ENCODE results near the gene ACTR3.

DNA sequence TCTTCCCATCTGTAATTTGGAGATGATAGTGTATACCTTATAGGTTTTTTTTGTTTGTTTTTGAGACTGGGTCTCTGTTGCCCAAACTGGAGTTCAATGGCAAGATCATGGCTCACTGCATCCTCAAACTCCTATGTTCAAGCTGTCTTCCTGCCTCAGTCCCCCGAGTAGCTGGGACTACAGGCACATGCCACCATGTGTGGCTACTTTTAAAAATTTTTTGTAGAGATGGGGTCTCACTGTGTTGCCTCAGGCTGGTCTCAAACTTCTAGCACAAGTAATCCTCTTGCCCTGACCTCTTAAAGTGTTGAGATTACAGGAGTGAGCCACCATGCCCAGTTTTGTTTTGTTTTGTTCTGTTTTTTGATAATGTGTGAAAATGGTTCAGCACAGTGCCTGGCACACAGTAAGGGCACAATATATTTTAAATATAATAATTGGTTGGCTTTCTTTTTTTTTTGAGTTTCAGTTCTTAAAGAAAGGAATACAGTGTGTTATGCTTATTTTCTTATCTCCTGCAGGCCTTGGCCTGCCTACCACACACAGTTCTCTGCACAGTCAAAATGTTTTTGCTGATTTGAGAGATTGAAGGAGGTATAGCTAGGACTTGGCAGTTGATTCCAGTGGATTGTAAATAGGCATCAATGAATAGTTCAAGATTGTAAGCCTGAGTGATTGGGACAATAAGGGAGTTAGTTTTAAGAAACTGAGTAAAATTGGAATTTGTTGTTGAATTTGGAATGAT, 6.1 kb downstream of the ACTR3 start:
- TF ChIP-seq, protein P1, sequence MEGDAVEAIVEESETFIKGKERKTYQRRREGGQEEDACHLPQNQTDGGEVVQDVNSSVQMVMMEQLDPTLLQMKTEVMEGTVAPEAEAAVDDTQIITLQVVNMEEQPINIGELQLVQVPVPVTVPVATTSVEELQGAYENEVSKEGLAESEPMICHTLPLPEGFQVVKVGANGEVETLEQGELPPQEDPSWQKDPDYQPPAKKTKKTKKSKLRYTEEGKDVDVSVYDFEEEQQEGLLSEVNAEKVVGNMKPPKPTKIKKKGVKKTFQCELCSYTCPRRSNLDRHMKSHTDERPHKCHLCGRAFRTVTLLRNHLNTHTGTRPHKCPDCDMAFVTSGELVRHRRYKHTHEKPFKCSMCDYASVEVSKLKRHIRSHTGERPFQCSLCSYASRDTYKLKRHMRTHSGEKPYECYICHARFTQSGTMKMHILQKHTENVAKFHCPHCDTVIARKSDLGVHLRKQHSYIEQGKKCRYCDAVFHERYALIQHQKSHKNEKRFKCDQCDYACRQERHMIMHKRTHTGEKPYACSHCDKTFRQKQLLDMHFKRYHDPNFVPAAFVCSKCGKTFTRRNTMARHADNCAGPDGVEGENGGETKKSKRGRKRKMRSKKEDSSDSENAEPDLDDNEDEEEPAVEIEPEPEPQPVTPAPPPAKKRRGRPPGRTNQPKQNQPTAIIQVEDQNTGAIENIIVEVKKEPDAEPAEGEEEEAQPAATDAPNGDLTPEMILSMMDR (IDR thresholded peaks at IDR 0.05; ENCODE audit: low read depth, low read length, missing input control), result no peak
- TF ChIP-seq SP1 (IDR thresholded peaks at IDR 0.05) (no peak), YY1 (IDR thresholded peaks at IDR 0.05) (no peak), RAD21 (IDR thresholded peaks at IDR 0.05) (no peak), GABPA (IDR thresholded peaks at IDR 0.05 in 1 of 2, conservative IDR thresholded peaks at IDR 0.05 in 1 of 2) (no peak), TAF1 (conservative IDR thresholded peaks at IDR 0.05) (no peak)
- TF ChIP-seq, protein P2, sequence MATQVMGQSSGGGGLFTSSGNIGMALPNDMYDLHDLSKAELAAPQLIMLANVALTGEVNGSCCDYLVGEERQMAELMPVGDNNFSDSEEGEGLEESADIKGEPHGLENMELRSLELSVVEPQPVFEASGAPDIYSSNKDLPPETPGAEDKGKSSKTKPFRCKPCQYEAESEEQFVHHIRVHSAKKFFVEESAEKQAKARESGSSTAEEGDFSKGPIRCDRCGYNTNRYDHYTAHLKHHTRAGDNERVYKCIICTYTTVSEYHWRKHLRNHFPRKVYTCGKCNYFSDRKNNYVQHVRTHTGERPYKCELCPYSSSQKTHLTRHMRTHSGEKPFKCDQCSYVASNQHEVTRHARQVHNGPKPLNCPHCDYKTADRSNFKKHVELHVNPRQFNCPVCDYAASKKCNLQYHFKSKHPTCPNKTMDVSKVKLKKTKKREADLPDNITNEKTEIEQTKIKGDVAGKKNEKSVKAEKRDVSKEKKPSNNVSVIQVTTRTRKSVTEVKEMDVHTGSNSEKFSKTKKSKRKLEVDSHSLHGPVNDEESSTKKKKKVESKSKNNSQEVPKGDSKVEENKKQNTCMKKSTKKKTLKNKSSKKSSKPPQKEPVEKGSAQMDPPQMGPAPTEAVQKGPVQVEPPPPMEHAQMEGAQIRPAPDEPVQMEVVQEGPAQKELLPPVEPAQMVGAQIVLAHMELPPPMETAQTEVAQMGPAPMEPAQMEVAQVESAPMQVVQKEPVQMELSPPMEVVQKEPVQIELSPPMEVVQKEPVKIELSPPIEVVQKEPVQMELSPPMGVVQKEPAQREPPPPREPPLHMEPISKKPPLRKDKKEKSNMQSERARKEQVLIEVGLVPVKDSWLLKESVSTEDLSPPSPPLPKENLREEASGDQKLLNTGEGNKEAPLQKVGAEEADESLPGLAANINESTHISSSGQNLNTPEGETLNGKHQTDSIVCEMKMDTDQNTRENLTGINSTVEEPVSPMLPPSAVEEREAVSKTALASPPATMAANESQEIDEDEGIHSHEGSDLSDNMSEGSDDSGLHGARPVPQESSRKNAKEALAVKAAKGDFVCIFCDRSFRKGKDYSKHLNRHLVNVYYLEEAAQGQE (IDR thresholded peaks at IDR 0.05), result no peak

Measured in liver (tissue), 3 donors.